Suppressor macrophage (primary cell): ENCODE measurements around the gene QRFP.

Source experiments
- DNase-seq, 4 experiments: peaks; one replicate each; pipeline ENCODE4 v3.0.0-alpha.2; 2020 to 2022
- total RNA-seq, 17 experiments: gene quantifications; one replicate each; lab custom pipeline; 2026; ENCODE audit warnings: mixed read lengths in 6 of 17, inconsistent platforms in 3 of 17; lab: John Stamatoyannopoulos, UW

The QRFP gene, protein sequence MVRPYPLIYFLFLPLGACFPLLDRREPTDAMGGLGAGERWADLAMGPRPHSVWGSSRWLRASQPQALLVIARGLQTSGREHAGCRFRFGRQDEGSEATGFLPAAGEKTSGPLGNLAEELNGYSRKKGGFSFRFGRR
- 0 to 0.88 (median 0.15) reads per million in 17 experiments for total RNA-seq

DNA sequence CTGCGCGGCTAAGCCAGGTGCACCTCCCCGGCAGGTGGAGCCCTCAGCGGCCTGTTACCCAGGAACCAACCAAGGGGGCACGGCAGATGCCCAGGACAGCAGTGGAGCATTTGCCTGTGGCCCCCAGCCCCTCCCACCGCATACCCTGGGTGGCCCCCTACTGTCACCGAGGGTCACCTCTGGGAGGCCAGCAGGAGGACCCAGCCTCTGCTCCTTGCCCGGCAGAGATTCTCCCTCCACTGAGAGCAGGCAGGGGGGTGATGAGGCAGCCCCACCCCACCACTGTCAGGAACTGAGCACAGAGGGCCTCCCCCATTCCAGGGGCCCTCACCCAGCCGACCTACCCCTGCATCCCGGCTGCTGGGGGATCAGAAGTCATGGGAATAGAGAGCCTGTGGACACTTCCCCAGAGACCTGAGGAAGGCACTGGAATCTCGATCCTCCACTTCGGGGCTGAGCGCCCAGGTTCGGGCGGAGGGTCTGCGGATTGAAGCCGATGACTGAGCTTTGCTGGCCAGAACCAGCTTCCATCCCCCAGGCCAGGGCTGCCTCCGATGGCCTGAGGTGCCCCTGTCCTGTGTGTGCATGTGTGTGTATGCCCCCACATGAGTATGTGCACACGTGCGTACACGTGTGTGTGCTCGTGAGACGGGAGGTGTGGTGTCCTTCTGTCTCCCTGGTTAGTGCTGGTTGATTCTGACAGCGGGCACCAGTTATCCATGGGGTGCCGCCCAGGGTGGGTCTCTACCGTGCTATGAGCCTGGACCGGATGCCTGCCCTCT is at the start of gene QRFP:
QRFP (minus strand) TSS at position 580 of the 782 bp plus-strand sequence. CDS start 2,974 bp downstream, outside the sequence.
- no peak for DNase-seq

- DNase-seq, result no peak
Measured at GRCh38 chr9:130945173-130945572, 48.6 kb upstream of the QRFP start.

GRCh38 chr9:130944510-130945058 is 48.0 kb upstream of the QRFP start:
- DNase-seq, result no peak

DNA sequence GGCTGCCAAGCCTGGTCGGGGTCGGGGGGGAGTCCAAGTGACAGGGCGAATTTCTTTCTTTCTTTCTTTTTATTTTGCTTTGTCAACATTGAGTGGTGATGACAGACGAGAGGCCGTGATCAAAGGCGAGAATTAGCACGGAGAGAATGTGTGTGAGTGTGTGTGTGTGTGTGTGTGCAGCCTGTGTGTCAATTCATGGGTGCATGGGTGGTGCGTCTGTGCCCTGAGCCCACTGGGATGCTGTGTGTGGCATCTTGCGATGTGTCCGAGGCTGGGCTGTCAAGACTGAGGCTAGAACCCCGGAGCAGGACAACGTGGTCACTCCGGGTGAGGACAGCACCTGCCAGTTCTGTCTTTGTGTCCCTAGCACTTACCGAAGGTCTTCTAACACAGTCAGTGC is 47.2 kb upstream of the QRFP start:
- no peak for DNase-seq

DNA sequence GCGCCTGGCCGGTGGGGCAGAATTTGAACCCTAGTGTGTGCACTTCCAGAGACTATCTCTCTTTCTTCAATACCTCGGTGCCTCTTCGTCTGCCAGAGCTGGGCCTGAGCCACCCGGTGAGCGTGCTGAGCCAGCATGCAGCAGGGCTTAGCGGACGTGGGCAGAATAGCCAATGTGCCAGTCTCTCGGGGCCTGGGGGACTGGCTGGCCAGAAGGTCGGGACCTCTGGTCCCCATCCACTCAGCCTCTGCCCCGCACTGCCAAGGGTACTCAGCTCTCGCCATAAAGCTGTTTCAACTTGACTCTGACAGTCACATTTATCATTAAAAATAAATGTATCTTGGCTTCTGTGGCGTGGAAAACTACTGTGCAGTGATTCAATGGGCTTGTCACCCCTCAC is 46.6 kb upstream of the QRFP start:
- no peak for DNase-seq

- DNase-seq, result no peak
Measured at GRCh38 chr9:130942679-130943078, 46.1 kb upstream of the QRFP start.

DNA sequence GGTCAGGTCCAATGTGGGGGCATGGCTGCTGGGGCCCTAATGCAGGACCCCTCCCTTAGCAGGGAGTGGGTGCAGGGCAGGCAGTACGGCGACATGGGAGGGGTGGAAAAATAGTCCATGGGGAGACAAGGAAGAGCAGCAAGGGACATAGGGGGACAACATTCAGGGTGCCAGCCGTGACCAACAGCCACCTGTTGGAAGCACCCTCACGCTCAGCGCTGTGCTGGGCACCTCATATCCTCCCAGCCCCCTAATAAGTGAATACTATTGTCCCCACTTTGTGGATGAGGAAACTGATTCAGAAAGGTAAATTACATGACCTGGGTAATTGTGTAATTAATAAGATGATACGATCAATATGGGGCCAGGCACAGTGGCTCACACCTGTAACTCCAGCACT is 45.5 kb upstream of the QRFP start:
- DNase-seq, result no peak

GRCh38 chr9:130940693-130941576 is 44.3 kb upstream of the QRFP start:
- peak; percentile 40 to 66 (median 54) for DNase-seq

DNA sequence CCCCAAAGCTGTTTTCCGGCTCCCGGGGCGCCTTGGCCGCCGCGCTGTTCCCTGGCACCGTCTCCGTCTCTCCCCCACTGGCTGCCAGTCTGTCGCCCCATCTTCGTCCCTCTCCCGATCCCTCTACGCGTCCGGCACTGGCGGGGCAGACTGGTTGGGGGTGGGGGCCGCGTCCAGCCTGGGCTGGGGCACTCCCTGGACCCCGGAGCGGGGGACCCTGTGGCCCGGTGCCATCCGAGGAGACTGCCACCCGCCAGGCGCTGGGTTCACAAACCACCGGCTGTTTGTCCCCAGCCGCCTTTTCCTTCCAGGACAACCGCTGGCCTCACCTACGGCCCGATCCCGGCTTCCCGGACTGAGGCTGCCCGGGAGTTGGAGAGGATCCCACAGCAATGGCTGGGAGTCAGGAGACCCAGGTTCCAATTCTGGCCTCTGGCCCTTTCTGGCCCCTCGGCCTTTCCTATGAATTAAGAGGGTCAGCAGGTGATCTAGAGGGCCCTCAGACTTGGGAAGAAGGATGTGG is 43.5 kb upstream of the QRFP start:
- no peak for DNase-seq

DNA sequence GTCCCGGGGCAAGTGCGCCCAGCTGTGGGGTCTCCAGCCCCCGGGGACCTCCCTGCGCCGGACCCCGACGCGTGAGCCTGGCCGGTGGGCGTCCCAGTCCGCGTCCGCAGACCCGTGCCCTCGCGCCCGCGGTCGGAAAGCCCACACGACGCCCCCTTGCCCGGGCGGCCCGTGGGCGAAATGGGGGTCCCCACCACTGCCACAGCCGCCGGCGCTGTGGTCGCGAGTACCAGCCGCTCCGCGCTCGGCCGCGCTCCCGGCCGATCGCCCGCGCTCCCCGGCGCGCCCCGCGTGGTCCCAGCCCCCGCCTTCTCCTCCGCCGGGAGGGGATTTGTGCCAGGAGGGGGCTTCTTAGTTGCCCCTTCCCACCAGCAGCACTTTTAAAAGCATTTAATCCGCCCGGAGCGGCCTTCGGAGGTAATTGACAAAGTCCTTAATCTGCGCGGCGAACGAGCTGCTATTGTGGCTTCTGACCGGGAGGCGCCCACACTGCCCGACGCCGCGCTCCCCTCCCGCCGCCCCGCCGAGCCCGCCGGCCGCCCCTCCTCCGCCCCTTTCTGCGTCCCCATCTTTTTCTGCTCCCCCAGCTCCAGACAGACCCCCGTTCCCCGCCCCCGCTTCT is 42.9 kb upstream of the QRFP start:
- DNase-seq, result peak in 2 of 4 experiments; percentile 28 to 36

DNA sequence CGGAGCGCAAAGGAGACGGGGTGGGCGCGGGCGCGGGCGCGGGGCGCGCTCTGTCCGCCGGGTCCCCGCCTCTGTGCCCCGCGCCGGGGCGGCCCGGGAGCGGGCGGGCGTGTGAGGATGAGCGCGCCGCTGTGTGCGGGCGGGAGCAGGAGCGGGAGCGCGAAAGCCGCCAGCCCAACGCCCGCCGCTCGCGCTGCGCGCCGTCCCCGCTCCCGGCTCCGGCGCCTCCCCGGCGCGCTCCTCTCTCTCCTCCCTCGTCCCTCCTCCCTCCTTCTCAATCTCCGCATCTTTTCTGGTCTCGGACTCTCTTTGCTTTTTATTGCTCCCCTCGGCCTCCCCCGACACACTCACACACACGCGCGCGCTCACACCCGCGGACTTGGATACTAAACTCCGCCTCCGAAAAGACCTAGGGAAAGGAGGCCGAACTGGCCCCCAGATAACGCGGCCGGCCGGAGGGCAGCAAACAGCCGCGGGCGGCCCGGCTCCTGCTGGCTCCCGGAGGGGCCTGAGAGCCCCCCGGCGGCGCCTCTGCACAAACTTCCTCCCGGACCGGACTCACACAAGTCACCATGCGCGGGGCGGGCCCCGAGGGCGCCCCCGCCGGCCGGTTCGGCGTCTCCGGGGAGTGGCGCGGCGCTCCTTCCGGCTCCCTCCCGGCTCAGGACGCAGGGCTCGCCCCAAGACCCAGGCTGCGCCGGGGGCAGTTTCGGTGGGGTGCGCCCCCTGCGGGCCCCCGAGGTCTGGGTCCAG is 42.2 kb upstream of the QRFP start, which contains the start of gene FIBCD1:
FIBCD1 (minus strand) TSS at position 596 of the 753 bp plus-strand sequence. CDS start 640 bp downstream, outside the sequence.
- DNase-seq, result peak; percentile 49 to 76 (median 54)

DNA sequence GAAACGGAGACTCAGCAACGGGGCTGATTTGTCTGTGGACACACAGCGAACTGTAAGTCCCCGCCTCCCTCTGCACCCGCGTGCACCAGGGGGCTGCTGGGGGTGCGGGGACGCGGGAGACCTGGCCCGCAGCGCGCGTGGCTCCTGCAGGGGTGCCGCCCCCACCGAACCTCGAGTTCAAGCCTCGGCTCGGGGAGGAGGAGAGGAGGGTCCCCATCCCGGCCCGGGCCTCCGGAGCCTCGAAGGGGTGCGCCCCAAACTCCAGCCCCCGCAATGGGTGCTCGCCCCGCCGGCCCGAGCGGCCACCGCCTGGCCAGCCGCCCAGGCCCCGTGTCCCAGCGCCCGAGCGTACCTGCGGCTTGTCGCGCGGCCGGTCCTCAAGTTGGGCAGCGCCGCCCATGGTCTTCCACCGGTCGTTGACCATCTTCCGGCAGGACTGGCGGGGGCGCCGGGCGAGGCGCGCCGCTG is 41.6 kb upstream of the QRFP start:
- no peak for DNase-seq

DNA sequence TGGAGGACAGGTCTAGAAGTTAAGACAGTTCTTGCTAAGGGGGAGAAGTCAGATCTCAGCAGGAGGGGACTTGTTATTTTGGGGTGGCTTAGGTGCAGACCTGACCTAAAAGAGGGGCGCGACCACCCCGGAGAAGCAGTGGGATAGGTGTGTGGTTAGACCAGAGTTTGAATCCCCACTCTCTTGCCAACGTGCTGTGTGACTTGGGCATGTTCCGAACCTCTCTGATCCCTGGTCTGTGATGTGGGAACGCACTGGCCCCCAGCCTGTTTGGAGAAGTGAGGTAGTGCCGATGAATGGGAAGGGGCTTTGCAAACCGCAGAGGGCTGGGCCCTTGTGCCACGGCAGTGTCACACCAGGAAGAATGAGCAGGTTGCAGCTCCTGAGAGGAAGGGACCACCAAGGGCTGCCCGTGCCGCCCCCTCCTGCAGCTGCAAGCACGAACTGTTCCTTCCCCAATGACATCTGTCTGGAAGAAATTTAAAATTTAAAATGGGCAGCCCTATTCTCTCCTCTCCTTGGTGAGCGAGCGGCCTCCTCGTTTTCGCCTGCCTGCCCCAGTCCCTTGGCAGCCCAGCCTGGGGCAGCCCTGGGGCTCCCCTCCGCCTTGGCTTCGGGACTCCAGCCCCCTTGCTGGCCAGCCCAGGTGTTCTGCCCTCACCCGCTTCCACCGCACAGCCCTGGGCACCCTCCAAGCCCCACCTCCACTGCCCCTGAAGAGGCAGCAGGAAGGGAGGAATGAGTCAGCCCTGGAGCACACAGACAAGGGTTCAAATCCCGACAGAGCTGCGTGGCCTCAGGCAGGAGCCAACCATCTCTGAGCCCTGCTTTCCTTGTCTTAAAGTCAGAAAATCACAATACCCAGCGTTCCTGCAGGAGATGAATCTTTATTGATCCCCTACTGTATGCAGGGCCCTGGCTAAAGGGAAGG is 40.8 kb upstream of the QRFP start:
- no peak for DNase-seq

- DNase-seq, result no peak
Measured at GRCh38 chr9:130936285-130937117, 39.9 kb upstream of the QRFP start.

DNA sequence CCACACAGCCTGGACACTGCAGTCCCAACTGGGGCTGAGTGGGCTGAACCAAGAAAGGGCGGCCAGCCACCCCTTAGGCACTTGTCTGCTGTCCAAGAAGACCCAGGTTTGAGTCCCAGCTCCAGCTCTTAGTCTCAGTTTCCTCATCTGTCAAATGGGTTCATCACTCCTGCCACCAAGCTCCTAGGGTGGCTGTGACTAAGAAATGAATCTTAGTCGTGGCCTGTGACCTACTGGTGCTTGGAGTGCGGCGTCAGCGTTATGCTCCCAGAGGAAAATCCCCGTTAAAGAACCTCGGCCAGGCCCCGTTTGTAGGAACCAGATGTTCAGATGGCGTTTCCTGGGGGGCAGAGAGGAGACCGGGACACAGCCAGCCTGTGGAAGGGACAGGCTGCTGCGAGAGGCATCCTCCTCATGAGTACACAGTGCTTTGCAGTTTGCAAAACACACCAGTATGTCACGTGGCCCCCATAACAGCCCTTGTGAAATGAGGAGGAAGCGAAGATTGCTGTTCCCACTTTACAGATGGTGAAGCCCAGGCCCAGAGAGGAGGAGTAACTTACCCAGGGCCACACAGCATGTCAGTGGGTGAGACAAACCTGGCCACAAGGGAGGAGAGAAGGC is 39.1 kb upstream of the QRFP start:
- DNase-seq, result peak in 2 of 4 experiments; percentile 9 to 23

DNA sequence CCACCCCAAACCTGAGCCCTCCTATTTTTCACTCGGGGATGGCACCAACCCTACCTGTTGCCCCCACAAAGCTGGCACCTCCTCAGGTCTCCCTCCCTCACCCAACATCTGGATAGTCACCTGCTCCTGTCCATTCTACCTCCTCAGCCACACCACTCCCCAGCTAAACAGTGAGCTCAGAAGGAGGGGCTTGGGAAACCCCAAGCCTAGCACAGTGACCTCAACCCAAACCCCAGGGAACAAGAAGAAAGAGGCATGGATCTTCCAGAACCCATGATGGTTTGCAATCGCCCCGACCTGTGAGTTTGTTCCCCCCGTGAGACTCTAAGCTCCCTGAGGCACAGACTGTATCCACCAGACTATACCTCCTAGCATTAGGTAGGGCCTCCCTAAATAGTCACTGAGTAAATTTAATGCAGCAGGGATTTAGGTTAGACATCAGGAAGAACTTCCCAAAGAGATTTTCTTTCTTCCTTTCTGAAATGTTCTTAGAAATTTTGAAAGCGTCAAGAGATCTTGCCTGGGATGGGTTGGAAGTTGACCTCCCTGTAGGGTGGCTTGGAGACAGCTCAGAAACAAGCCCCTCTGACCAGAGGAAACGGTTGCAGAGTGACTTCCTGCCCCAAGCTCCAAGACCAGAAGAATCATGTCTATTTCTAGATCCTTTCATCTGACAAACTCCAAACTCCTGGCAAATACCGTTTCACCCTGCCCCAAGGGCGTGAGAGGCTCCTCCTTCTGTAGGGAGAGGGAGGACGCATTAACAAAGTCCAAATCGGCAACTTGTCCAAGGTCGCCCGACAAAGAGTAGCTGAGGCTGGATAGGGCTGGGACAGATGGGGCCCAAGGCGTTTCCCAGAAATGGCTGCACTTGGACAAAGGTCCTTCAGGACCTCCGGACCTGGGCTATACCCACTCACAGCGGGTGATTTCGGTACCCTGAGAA is 38.4 kb upstream of the QRFP start:
- DNase-seq, result no peak

DNA sequence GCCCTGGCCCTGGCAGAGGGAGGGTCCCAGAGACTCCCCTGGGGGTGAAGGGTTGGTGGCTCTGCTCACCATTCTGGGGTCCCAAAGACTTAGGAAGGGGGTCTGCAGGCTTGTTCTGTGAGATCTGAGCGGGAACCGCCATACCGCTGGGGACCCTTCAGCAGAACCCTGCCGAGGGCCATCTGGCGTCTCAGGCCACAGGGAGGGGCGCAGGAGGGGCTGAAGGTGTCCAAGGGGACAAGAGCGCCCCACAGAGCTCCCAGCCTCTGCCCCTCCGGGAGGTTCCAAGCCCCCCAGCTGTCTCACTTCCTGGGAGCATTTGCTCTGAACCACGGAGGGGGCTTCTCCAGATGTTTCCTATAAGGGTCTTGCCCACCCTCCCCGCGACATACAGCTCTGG is 37.6 kb upstream of the QRFP start:
- DNase-seq, result no peak
